COR-L47 (cell line): ENCODE results near the gene RPS18.
"Not testable (repeated sequence)": the region's sequence is repeated elsewhere in the genome, so short reads cannot be mapped to it uniquely, and the experiment has no call there.

ENCODE experiments used
- DNase-seq: peaks from one replicate; lab custom pipeline; 2025; lab: John Stamatoyannopoulos, UW

The RPS18 gene

DNA sequence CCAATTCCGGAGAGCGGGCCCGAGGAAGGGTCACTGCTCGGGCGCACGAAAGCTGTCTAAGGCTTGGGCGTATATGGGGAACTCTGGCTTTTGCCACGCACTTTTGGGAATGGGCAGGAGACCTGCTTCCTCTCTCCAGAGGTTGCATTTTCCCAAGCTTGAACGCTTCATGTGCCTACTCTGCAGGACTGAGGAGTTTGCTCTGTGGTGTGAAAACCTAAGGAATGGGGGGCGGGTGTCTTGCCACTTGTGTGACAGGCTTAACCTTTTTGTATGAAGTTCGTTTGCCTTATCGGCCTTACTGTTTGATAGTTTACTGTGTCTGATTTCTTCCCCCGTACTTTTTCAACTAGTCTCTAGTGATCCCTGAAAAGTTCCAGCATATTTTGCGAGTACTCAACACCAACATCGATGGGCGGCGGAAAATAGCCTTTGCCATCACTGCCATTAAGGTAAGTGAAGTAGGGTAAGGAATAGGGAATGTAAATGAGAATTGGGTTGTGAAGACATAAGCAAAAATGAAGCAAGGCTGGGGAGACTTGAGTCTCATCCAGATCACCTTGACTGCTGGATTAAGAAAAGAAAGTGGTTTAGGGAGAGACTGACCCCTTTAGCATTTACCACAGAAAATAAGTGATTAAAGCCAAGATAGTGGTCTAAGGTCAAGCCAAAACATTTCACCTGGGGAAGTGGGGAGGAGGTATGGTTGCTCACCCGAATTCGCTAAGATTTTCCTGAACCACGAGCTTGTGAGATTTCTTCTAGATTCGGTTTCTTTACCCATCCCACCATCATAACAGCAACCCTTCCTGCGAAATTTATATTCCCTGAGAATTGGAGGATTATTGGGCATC lies 627 bp downstream of the RPS18 start:
- no peak for DNase-seq

DNA sequence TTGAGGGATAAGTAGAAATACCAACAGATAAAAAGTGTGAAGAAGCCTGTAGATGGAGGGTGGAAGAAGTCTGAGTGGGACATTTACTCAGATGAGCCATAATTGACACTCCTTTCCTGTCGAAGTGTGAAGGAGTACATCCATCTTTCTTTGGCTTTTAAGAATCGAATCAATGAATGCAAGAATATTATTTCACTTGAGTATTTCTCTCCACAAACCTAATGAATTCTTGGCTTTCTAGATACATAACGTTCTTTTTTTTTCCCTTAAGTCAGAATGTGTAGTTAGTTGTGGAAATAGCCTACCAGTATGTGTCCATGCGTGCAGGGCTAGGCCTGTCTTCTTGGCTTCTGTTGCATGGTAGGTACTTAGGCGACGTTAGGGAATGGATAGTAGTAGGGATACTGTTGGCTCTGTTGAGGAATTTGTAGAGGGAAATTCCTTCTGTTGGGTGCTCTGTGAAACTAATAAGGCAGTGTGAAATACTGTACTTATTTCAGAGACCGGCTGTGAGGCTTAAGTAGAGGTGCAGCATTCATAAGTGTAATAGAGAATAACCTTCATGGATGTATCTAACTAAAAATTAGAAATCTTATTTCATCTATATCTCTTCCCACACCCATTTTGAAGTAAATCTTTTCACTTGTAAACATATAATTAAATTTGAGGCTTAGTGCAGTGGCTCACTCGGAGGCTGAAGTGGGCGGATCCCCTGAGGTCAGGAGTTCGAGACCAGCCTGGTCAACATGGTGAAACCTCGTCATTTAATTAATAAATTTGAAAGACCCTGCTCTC lies 1.5 kb downstream of the RPS18 start:
- no peak for DNase-seq

DNA sequence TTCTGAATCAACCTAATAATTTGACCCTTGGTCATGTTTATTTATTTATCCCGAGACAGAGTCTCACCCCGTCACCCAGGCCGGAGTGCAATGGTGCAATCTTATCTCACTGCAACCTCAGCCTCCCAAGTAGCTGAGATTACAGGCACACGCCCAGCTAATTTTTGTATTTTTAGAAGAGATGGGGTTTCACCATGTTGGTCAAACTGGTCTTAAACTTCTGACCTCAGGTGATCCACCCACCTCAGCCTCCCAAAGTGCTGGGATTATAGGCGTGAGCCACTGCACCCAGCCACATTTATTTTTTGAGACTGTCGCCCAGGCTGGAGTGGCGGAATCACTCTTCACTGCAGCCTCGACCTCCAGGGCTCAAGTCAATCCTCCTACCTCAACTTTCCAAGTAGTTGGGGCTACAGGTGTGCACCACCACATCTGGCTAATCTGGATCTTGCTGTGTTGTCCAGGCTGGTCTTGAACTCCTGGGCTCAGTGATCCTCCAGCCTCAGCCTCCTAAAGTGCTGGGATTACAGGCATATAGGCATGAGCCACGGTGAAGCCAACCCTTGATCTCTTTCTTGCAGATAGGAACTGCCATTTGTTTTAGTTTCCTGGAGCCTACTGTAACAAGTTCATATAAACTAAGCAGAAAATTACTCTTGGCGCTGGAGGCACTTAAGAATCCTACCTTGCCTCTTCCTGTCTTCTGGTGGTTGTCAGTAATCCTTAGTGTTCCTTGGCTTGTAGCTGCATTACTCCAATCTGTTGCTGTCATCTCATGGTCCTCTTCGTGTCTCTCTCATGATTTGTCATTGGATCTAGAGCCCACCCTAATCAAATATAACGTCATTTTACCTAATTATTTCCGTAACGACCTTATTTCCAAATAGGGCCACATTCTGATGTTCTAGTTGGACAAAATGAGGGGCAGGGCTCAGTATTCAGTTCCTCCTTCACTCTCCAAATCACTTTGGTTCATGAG lies 2.3 kb downstream of the RPS18 start:
- no peak for DNase-seq

DNA sequence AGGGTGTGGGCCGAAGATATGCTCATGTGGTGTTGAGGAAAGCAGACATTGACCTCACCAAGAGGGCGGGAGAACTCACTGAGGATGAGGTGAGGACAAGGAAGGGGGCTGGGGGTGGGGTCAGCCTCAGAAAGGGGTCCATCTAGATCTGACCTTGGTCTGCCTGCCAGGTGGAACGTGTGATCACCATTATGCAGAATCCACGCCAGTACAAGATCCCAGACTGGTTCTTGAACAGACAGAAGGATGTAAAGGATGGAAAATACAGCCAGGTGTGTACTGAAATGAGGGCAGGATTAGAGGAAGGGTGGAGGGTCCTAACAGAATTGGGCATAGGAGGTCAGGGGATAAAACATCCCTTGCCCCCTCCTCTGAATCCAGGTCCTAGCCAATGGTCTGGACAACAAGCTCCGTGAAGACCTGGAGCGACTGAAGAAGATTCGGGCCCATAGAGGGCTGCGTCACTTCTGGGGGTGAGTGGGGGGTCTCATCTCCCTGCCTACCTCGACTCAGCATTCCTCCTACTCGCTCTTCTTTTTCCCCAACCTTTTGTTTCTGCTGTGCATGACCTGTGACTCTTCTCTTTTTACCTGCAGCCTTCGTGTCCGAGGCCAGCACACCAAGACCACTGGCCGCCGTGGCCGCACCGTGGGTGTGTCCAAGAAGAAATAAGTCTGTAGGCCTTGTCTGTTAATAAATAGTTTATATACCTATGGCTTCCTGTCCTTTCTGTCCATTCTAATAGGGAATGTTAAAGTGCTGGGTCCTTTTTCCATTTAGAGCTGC lies 4.1 kb downstream of the RPS18 start:
- DNase-seq = not testable (repeated sequence)

DNA sequence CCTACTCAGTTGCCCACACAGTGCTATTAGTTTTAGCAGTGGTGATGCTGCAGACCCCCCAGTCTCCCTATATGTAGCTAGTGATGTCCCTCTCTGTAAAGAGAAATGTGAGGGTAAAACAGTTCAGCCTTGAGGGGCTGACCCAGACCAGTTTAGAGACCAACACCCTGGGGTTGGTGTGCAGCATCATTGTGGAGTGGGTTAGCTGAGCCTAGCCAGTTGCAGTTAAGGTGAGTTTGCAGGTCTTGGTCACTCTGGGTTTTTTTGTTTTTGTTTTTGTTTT lies 4.6 kb downstream of the RPS18 start:
- DNase-seq = no peak

DNA sequence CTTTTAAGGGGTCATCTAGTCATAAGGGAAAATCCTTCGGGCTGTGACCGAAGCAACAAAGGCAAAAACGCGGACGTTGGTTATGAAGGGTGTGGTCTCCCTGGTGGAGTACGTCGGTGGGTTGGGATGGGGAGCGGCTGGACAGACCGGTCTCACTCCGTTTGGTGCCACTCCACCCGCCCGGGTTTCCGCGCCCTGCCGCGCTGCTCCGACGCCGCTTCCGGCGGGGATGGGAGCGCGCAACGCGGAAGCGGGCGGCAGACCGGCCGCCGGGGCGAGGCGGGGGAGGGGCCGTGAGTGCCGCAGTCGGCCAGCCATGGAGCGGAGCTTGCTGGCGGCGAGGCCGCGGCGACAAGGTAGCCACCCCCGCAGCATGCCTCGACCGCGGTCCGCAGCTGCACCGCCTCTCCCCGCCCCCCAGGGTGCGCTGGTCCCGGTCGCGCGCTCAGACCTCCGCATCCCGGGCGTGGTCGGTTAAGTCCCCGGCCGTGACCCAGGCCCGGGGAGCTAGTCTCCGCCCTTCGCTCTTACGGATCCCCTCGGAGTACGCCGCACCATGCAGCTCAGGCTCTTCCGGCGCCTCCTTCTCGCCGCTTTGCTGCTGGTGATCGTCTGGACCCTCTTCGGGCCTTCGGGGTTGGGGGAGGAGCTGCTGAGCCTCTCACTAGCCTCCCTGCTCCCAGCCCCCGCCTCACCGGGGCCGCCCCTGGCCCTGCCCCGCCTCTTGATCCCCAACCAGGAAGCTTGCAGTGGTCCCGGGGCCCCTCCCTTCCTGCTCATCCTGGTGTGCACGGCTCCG lies 5.2 kb downstream of the RPS18 start, which contains the start of gene B3GALT4:
B3GALT4 (plus strand) TSS at position 260 of the 799 bp plus-strand sequence; CDS start at position 557, 297 bp downstream.
- peak; percentile 47 for DNase-seq

DNA sequence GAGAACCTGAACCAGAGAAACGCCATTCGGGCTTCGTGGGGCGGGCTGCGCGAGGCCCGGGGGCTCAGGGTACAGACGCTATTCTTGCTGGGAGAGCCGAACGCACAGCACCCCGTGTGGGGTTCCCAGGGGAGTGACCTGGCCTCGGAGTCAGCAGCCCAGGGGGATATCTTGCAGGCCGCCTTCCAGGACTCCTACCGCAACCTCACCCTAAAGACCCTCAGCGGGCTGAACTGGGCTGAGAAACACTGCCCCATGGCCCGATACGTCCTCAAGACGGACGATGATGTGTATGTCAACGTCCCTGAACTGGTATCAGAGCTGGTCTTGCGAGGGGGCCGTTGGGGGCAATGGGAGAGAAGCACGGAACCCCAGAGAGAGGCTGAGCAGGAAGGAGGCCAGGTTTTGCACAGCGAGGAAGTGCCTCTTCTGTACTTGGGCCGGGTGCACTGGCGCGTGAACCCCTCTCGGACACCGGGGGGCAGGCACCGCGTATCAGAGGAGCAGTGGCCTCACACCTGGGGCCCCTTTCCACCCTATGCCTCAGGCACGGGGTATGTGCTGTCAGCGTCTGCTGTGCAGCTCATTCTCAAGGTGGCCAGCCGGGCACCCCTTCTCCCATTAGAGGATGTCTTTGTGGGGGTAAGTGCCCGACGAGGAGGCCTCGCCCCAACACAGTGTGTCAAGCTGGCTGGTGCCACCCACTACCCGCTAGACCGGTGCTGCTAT lies 6.0 kb downstream of the RPS18 start:
- no peak for DNase-seq

DNA sequence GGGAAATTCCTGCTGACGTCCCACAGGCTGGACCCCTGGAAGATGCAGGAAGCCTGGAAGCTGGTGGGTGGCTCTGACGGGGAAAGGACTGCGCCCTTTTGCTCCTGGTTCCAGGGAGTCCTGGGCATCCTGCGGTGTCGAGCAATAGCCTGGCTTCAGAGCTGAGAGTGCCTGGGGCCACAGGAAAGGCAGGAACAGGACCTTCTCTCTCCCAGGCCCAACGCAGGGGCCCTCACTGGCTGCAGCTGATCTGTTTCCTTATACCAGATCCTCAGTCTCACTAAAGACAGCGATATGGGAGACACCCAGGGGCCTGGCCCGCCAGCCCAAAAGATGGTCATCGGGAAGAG lies 6.5 kb downstream of the RPS18 start:
- DNase-seq = no peak

DNA sequence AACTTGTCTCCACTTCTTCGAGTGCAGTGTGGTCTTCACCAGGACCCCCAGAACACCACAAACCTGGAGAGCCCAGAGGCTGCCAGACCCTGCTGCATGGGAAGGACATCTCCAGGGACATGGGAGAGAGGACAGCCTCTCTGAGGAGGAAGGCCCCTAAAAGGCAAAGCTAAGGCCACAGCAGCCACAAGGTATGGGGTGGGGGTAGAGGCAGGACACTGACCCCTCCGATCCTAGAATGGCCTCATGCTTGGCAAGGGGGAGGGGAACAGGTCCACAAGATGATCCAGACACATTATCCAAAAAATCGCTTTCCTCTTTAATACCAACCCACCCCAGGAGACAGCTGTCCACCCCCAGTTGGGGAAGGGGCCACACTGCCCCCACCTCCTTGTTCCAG lies 6.9 kb downstream of the RPS18 start:
- no peak for DNase-seq

DNA sequence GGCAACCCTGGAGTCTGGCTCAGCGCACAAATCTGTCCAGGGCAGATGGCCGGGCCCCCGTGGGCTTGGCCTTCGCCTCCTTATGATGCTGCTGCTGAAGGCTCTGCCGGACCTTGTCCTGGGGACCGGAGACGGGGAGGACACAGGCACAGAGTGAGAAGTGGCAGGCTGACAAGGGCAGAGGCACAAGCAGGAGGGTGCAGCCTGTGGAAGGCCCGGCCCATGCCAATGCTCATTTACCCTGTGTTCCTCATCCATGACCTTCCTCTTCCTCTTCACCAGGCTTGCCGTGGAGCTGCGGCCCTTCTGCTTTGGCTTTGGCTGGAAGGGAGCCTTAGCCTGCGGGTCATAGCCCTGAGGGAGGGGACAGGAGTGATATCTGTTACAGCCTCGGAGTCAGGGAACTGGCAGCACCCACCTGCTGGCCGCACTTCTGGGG lies 7.4 kb downstream of the RPS18 start:
- no peak for DNase-seq

DNA sequence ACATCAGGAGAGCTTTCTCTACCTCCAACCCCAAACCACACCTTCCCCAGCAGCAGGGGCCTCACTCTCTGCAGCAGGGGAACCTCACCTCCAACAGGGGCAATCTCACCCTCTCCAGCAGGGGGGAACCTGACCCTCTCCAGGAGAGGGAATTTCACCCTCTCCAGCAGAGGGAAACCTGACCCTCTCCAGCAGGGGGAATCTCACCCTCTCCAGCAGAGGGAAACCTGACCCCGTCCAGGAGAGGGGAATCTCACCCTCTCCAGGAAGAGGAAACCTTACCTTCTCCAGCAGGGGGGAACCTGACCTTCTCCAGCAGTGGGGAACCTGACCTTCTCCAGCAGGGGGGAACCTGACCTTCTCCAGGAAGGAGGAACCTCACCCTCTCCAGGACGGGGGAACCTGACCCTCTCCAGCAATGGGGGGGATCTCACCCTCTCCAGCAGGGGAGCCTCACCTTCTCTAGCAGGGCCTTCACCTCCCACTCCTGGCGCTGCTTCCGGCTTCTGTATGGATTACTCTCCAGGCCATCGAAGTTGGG lies 8.2 kb downstream of the RPS18 start:
- peak; percentile 51 for DNase-seq

DNA sequence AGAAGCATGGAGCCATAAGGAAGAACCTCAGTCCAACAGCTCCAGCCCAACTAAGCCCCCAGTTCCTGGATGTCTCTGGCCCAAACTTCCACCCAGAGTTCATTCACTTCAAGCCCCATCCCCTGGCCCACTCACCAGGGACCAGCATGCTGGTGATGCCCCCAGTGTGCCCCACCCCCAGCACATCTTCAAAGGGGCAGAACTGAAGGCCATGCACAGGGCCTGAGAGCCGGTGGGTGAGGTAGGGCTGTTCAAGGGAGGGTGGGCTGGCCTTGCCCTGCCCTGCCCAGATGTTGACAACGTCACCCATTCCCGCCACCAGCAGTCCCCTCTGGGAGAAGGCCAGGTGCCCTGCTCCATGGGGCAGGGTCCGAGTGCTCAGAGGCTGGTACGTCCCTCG lies 8.7 kb downstream of the RPS18 start:
- no peak for DNase-seq

DNA sequence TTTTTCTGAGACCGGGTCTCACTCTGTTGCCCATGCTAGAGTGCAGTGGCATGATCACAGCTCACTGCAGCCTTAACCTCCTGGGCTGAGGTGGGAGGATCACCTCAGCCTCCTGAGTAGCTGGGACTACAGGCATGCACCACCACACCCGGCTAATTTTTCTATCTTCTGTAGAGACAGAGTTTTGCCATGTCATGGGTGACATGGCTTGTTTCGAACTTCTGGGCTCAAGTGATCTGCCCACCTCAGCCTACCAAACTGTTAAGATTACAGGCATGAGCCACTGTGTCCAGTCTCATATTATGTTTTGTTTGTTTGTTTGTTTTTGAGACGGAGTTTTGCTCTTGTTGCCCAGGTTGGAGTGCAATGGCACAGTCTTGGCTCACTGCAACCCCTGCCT lies 13.3 kb downstream of the RPS18 start:
- not testable (repeated sequence) for DNase-seq

DNA sequence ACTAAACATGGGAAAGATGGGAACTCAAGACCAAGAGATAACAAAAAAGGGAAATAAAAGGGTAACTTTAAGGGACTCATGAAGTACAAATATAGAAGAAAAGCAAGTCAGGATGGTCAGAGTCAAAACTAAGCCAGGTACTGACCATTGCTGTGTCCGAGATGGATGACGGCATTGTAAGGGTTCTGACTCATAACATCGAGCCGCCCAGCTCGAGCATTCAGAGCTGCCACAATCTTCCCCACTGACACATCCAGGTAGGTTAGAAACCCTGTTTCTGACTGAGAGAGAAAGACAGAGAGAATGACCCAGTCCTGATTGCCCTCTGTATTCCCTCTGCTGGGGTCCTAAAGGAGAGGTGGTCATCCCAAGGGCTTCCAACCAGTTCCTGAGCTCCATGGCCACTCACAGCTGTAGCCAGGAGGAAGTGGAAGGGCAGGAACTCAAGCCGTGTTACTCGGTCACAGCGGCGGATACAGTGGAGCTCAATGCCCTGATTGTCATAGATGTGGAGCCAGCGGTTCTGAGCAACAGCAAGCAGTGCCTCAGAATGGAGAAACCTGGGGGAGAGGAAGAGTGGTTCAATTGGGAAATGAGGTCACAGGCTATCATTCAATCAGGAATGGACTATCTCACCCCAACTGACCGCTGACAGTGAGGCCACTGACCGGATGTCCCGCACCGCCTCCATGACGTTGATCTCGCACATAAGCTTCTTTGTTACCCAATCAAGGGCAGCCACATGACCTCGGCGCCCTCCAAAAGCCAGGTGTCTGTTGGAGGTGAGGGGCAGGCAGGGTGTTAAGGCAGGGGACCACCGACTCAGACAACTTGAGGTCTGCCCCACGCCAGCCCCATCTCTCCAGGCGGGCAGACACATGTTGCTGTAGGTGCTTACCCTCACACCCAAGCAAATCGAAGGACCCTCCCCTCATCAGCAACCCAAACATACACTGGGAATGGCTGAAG lies 15.4 kb downstream of the RPS18 start:
- no peak for DNase-seq

DNA sequence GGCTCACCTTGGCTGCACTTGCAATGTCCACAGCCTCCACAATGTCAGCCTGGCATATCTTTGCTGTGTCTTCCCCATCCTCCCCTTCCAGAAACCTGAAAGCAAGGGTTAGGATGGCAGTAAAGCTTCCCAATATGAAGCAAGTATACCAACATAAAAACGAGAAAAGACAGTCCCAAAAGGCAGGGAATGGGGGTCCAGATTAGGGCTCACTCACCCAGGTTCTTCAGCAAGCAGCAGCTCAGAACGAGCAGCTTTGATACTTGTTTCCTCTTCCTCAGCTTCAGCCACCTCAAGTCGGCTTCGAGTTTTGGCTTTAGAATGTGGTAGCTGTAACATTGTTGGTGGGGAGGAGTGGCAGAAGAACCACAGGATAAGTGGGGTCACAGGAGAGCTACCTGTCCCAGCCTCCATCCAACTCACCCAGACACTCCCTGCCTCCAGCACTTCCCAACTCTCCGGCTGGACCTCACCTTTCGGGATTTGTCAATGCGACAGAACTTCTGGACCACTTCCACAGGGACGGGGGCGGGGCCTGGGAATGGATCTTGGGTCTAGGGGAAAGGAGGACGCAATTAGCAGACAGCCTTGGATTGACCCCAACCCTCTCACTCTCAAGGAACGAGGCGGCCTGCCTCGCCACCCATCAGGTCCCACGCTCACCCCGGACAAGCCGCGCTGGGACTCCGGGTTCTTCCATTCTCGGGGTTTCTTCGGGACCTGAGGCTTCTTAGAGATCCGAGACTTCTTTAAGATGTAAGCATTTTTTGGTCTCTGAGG lies 16.5 kb downstream of the RPS18 start:
- DNase-seq = no peak

DNA sequence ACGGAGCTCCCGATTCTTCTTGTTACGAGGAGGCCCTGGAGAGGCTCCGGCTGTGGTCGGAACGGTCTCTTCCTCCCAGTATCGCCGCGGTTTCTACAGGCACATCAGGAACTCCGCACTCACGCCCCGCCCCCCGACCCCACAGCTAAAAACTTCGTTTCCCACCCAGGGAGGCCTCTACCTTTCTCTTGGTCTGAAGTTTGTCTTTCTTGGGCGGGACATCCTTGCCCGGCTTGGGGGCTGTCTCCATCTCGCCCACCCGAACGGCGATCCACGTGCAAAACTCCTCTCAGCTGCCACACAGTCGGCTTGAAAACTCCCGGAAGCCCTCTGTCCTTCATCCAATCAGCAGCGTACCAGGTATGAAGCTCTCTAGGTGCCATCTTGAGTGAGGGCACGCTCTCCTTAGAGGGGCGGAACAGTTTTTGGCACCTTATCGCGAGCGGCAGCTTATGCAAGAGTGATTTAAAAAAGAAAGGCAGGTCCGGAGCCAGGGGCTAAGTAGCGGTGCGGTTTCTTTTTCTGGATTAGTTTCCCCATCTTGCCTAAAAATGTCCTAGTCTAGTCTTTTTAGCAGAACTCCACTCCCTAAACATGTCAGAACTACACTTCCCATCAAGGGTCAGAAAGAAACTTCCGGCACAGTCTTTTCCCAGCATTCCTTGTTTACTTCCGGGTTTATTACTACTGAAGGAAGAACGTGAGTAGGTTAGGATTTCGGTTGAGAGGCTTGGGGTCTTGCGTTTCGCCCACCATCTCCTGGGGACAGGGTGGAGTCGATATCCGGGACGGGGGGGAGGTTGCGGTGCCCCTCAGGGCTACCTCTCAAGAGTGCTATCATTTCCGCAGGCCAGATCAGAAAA lies 17.3 kb downstream of the RPS18 start, which contains the start of the genes PFDN6 and WDR46:
PFDN6 (plus strand) TSS at position 681 of the 863 bp plus-strand sequence. CDS start 256 bp downstream, outside the sequence.
WDR46 (minus strand) TSS at position 319 of the 863 bp plus-strand sequence; CDS start at position 250, 69 bp downstream.
- DNase-seq = peak; percentile 69
